T47D (cell line): ENCODE results near the gene EXT2.
A peak's percentile ranks its signal among the peaks of the same experiment; 100 is the strongest.

Experiments used
- DNase-seq, 2 experiments: peaks; one replicate each; pipeline versions ENCODE4 v3.0.0 to v3.0.0-alpha.2; 2011 to 2012; ENCODE audit warnings: low read depth in 1 of 2, low spot score in 1 of 2
- JUND ChIP-seq: IDR thresholded peaks from 2 replicates; pipeline ENCODE4 v1.6.1; 2012; ENCODE audit warnings: low read depth
- in situ Hi-C: cut with HindIII; loops from 2 replicates; pipeline ENCODE4 v1.10.0; 2016; ENCODE audit warnings: low sequenced_read_pairs, low pct_unique_long_range_greater_than_20kb

Gene EXT2

GRCh38 chr11:44190883-44191230 is 95.4 kb downstream of the EXT2 start:
- no peak for TF ChIP-seq JUND
- in situ Hi-C loops = no loop called here
- DNase-seq = no peak

- DNase-seq = peak in 1 of 2 experiments; percentile 34
- TF ChIP-seq JUND = no peak
- in situ Hi-C loops = no loop called here
Measured at GRCh38 chr11:44191322-44192016, 96.0 kb downstream of the EXT2 start.

GRCh38 chr11:44192017-44192385 is 96.5 kb downstream of the EXT2 start:
- DNase-seq = peak in 1 of 2 experiments; percentile 31
- TF ChIP-seq JUND = no peak
- in situ Hi-C loops = no loop called here

GRCh38 chr11:44192462-44193100 is 97.1 kb downstream of the EXT2 start:
- no peak for TF ChIP-seq JUND
- in situ Hi-C loops = no loop called here
- DNase-seq = peak in 1 of 2 experiments; percentile 5

GRCh38 chr11:44193856-44194255 is 98.4 kb downstream of the EXT2 start:
- DNase-seq = no peak
- in situ Hi-C loops = no loop called here
- TF ChIP-seq JUND = no peak

GRCh38 chr11:44198146-44198724 is 102.8 kb downstream of the EXT2 start:
- in situ Hi-C loops = no loop called here
- no peak for TF ChIP-seq JUND
- no peak for DNase-seq

- TF ChIP-seq JUND = no peak
- DNase-seq = no peak
Measured at GRCh38 chr11:44199298-44199697, 103.8 kb downstream of the EXT2 start.

GRCh38 chr11:44199816-44200215 is 104.3 kb downstream of the EXT2 start:
- no peak for TF ChIP-seq JUND
- in situ Hi-C loops = no loop called here
- DNase-seq = no peak

More at GRCh38 chr11:44199298-44199697, 103.8 kb downstream of the EXT2 start:
- in situ Hi-C loops = no loop called here

- DNase-seq = peak in 1 of 2 experiments; percentile 18
- in situ Hi-C loops = no loop called here
- no peak for TF ChIP-seq JUND
Measured at GRCh38 chr11:44203270-44204043, 108.0 kb downstream of the EXT2 start.

- no peak for DNase-seq
- no peak for TF ChIP-seq JUND
- in situ Hi-C loops = no loop called here
Measured at GRCh38 chr11:44205352-44205751, 109.9 kb downstream of the EXT2 start.

- in situ Hi-C loops = no loop called here
- TF ChIP-seq JUND = no peak
- no peak for DNase-seq
Measured at GRCh38 chr11:44205836-44206235, 110.4 kb downstream of the EXT2 start.

- no peak for DNase-seq
- TF ChIP-seq JUND = no peak
- in situ Hi-C loops = no loop called here
Measured at GRCh38 chr11:44207292-44207691, 111.8 kb downstream of the EXT2 start.
